ENCODE data around the gene BABAM2. TPM values are rescaled to one million over a fixed set of nuclear protein-coding genes. Genes with fewer than 3 reads are reported as not detected.

Gene BABAM2
- total and polyA plus RNA-seq, 10 of the 15 experiments (the other 5 are each of a cell fraction or from before 2014, with no cell fraction given): 30.7 to 59.9 (median 44.5) TPM

GRCh38 chr2:28135799-28136198 is 245.3 kb downstream of the BABAM2 start:
- no peak for ATAC-seq
- no peaks in the 10 kb centered on the region for H3K36me3 ChIP-seq (ENCODE audit: control insufficient read depth in 2 of 2, insufficient read depth in 2 of 2, low read length in 1 of 2)
- WGBS (ENCODE audit: insufficient coverage, insufficient replicate concordance, low lambda C conversion rate, missing lambda C conversion rate): 84% methylated on average over 4 of the region's 4 CpGs
- TF ChIP-seq STAT1 (conservative IDR thresholded peaks at IDR 0.05) (no peak), ZNF24 (IDR thresholded peaks at IDR 0.05) (no peak)
- no peak overlapping the region for H3K9ac ChIP-seq (ENCODE audit: control insufficient read depth, insufficient read depth, low read length)
- no peak overlapping the region for H3K4me2 ChIP-seq (ENCODE audit: control insufficient read depth, insufficient read depth)
- in situ Hi-C loops (cut with MboI) (no loop called here), intact Hi-C loops (cut with micrococcal nuclease; ENCODE audit: unreplicated experiment) (no loop called here)
- POLR2A ChIA-PET: no interaction called here
- no peak overlapping the region for H3K27ac ChIP-seq (ENCODE audit: control insufficient read depth, insufficient read depth)
- no peaks in the 10 kb centered on the region for H3K79me2 ChIP-seq (ENCODE audit: control insufficient read depth, insufficient read depth, low read length)
- no TSS peak for BruUV-seq (replicated peaks)
- FAIRE-seq: no peak
- no peak overlapping the region for H3K4me3 ChIP-seq
- H4K20me1 ChIP-seq (ENCODE audit: control insufficient read depth, insufficient read depth): no peaks in the 10 kb centered on the region
- H2AFZ ChIP-seq (ENCODE audit: control insufficient read depth, low read depth, low read length): no peak overlapping the region
- no peak for DNase-seq (ENCODE audit: low read depth, low spot score)
- no peaks in the 10 kb centered on the region for H3K9me3 ChIP-seq (replicated peaks; ENCODE audit: control insufficient read depth, insufficient read depth, low read length)
- H3K4me1 ChIP-seq (ENCODE audit: control insufficient read depth, insufficient read depth, low read length): peaks cover 13% of the 10 kb centered on the region
- no peaks in the 10 kb centered on the region for H3K27me3 ChIP-seq (replicated peaks in 1 of 2; ENCODE audit: control insufficient read depth in 2 of 2, insufficient read depth in 2 of 2, low read length in 1 of 2)
- RAD21 ChIA-PET (ENCODE audit: unreplicated experiment): no interaction called here
- SMC1A ChIA-PET (ENCODE audit: uncharacterized antibody, unreplicated experiment): no interaction called here
- CTCF ChIA-PET: no interaction called here

- intact Hi-C loops (cut with micrococcal nuclease; ENCODE audit: unreplicated experiment): no loop called here
- Histone ChIP-seq H3K36me3 (ENCODE audit: control insufficient read depth in 2 of 2, insufficient read depth in 2 of 2, low read length in 1 of 2) (no peaks in the 10 kb centered on the region), H3K27ac (ENCODE audit: control insufficient read depth, insufficient read depth) (no peak overlapping the region), H3K9me3 (replicated peaks; ENCODE audit: control insufficient read depth, insufficient read depth, low read length) (no peaks in the 10 kb centered on the region), H3K4me1 (ENCODE audit: control insufficient read depth, insufficient read depth, low read length) (peaks cover 13% of the 10 kb centered on the region), H4K20me1 (ENCODE audit: control insufficient read depth, insufficient read depth) (no peaks in the 10 kb centered on the region), H3K4me3 (no peak overlapping the region), H2AFZ (ENCODE audit: control insufficient read depth, low read depth, low read length) (no peak overlapping the region), H3K9ac (ENCODE audit: control insufficient read depth, insufficient read depth, low read length) (no peak overlapping the region), H3K4me2 (ENCODE audit: control insufficient read depth, insufficient read depth) (no peak overlapping the region), H3K79me2 (ENCODE audit: control insufficient read depth, insufficient read depth, low read length) (no peaks in the 10 kb centered on the region), H3K27me3 (replicated peaks in 1 of 2; ENCODE audit: control insufficient read depth in 2 of 2, insufficient read depth in 2 of 2, low read length in 1 of 2) (no peaks in the 10 kb centered on the region)
- ChIA-PET RAD21 (ENCODE audit: unreplicated experiment) (no interaction called here), POLR2A (no interaction called here), SMC1A (ENCODE audit: uncharacterized antibody, unreplicated experiment) (no interaction called here), CTCF (no interaction called here)
- ATAC-seq: no peak
- no peak for FAIRE-seq
- no peak for DNase-seq (ENCODE audit: low read depth, low spot score)
- TF ChIP-seq NFXL1 (IDR thresholded peaks at IDR 0.05; ENCODE audit: borderline replicate concordance) (no peak), NR2C1 (IDR thresholded peaks at IDR 0.05) (no peak), TARDBP (IDR thresholded peaks at IDR 0.05; ENCODE audit: borderline replicate concordance) (no peak), HSF1 (IDR thresholded peaks at IDR 0.05; ENCODE audit: low read depth, low read length) (no peak), MLLT1 (IDR thresholded peaks at IDR 0.05) (no peak), MYC (IDR thresholded peaks at IDR 0.05; ENCODE audit: insufficient read depth, insufficient read length, insufficient replicate concordance, low read length, severe bottlenecking) (no peak), IRF4 (IDR thresholded peaks at IDR 0.05; ENCODE audit: low read depth, low read length) (no peak), RFX5 (IDR thresholded peaks at IDR 0.05; ENCODE audit: low read depth, low read length) (no peak)
- BruUV-seq (replicated peaks): no TSS peak
- in situ Hi-C loops (cut with MboI): no loop called here
- WGBS (ENCODE audit: insufficient coverage, insufficient replicate concordance, low lambda C conversion rate, missing lambda C conversion rate): 93% methylated on average over 6 of the region's 6 CpGs
Observed at GRCh38 chr2:28136556-28136955, 246.0 kb downstream of the BABAM2 start.
